Globus pallidus (tissue), 1 donor: Measurements from ENCODE around the gene DNAJB7.
"Not testable (repeated sequence)": the region's sequence is repeated elsewhere in the genome, so short reads cannot be mapped to it uniquely, and the experiment has no call there.

ENCODE experiments used
- DNase-seq: peaks from one replicate; pipeline ENCODE4 v3.0.0-alpha.2; 2015; ENCODE audit warnings: low spot score

DNAJB7 gene

GRCh38 chr22:40862013-40862412, at the start of gene DNAJB7:
Gene DNAJB7, minus strand, starts transcription at chr22:40862113. Its CDS starts 119 bp downstream, at chr22:40861994.
- no peak for DNase-seq

GRCh38 chr22:40908895-40909294, 47.0 kb upstream of the DNAJB7 start:
- no peak for DNase-seq

- no peak for DNase-seq
Observed at GRCh38 chr22:40904101-40904500, 42.2 kb upstream of the DNAJB7 start.

GRCh38 chr22:40898850-40899357, 37.0 kb upstream of the DNAJB7 start:
- DNase-seq, result peak; percentile 68

- DNase-seq, result no peak
Observed at GRCh38 chr22:40894417-40894816, 32.5 kb upstream of the DNAJB7 start.

GRCh38 chr22:40890881-40891280, 29.0 kb upstream of the DNAJB7 start:
- DNase-seq, result no peak

GRCh38 chr22:40889116-40889515, 27.2 kb upstream of the DNAJB7 start:
- no peak for DNase-seq

GRCh38 chr22:40878922-40879321, 17.0 kb upstream of the DNAJB7 start:
- no peak for DNase-seq

GRCh38 chr22:40877488-40877887, 15.6 kb upstream of the DNAJB7 start:
- no peak for DNase-seq

- no peak for DNase-seq
Observed at GRCh38 chr22:40876907-40877306, 15.0 kb upstream of the DNAJB7 start.

GRCh38 chr22:40875111-40875510, 13.2 kb upstream of the DNAJB7 start:
- no peak for DNase-seq

- DNase-seq, result no peak
Observed at GRCh38 chr22:40874016-40874415, 12.1 kb upstream of the DNAJB7 start.

GRCh38 chr22:40868379-40868778, 6.5 kb upstream of the DNAJB7 start:
- not testable (repeated sequence) for DNase-seq

GRCh38 chr22:40867109-40867508, 5.2 kb upstream of the DNAJB7 start:
- no peak for DNase-seq

- DNase-seq, result no peak
Observed at GRCh38 chr22:40862537-40862936, 624 bp upstream of the DNAJB7 start.

- DNase-seq, result no peak
Observed at GRCh38 chr22:40857309-40857855, 4.5 kb downstream of the DNAJB7 start.

- DNase-seq, result peak; percentile 96
Observed at GRCh38 chr22:40856513-40857308, 5.2 kb downstream of the DNAJB7 start, which contains the start of the genes ST13 and XPNPEP3. Gene ST13, minus strand, starts transcription at chr22:40856639. Its CDS starts 99 bp downstream, at chr22:40856540. Gene XPNPEP3, plus strand, starts transcription at chr22:40857148. Its CDS starts 34 bp downstream, at chr22:40857182.

GRCh38 chr22:40855979-40856512, 5.9 kb downstream of the DNAJB7 start:
- DNase-seq, result peak; percentile 40

- peak; percentile 18 for DNase-seq
Observed at GRCh38 chr22:40855071-40855978, 6.6 kb downstream of the DNAJB7 start.

GRCh38 chr22:40853961-40854360, 8.0 kb downstream of the DNAJB7 start:
- peak; percentile 7 for DNase-seq

- DNase-seq, result no peak
Observed at GRCh38 chr22:40853333-40853732, 8.6 kb downstream of the DNAJB7 start.

- not testable (repeated sequence) for DNase-seq
Observed at GRCh38 chr22:40845816-40846215, 16.1 kb downstream of the DNAJB7 start.
